SKM-1 treated with dmso at 0.1 percent for 144 hours (cell line): Measurements from ENCODE around the gene BPIFB3.
"Not testable (repeated sequence)": the region's sequence is repeated elsewhere in the genome, so short reads cannot be mapped to it uniquely, and the experiment has no call there.

Source experiments
- DNase-seq: peaks from one replicate; lab custom pipeline; 2025; ENCODE audit not compliant: unreplicated experiment; lab: John Stamatoyannopoulos, UW

BPIFB3 gene

GRCh38 chr20:33112547-33113386 is 59.1 kb downstream of the BPIFB3 start:
- DNase-seq: no peak

- no peak for DNase-seq
Measured at GRCh38 chr20:33113387-33113908, 59.7 kb downstream of the BPIFB3 start.

GRCh38 chr20:33115501-33115900 is 61.8 kb downstream of the BPIFB3 start:
- DNase-seq: not testable (repeated sequence)

- DNase-seq: no peak
Measured at GRCh38 chr20:33119725-33120720, 66.3 kb downstream of the BPIFB3 start.

- DNase-seq: no peak
Measured at GRCh38 chr20:33120934-33121333, 67.2 kb downstream of the BPIFB3 start.

- DNase-seq: not testable (repeated sequence)
Measured at GRCh38 chr20:33122297-33122696, 68.6 kb downstream of the BPIFB3 start.
